GM12878 (cell line): ENCODE data around the gene ADAM19. TPM values are rescaled to one million over a fixed set of nuclear protein-coding genes. Genes with fewer than 3 reads are reported as not detected.
A peak's percentile ranks its signal among the peaks of the same experiment; 100 is the strongest.

Experiments used
- ATAC-seq: fragments of 200-7000 bp; cut with Tn5 transposase; 3 replicates; pipeline ENCODE4 v1.9.1; 2020; ENCODE audit warnings: mild to moderate bottlenecking, moderate library complexity
- BruUV-seq: library from RNA; stranded (reverse); fragments of 400-500 nt; replicated peaks from 2 replicates; lab custom pipeline; 2021; lab: Mats Ljungman, UMichigan
- CTCF ChIA-PET: fragments of 300-600 bp; sonication (Branson Sonifier 250); formaldehyde crosslinking; extraction: SDS; loops from one replicate; lab custom pipeline; 2021; ENCODE audit warnings: inconsistent platforms; lab: Yijun Ruan, JAX
- POLR2A ChIA-PET: fragments of 350-600 bp; formaldehyde crosslinking; extraction: SDS; loops from one replicate; lab custom pipeline; 2021; ENCODE audit warnings: inconsistent platforms; lab: Charles Lee
- RAD21 ChIA-PET: fragments of 300-600 bp; sonication (Branson Sonifier 250); formaldehyde crosslinking; loops from one replicate; lab custom pipeline; 2023; ENCODE audit warnings: antibody characterized with exemption; ENCODE audit not compliant: unreplicated experiment; lab: Charles Lee
- SMC1A ChIA-PET: fragments of 300-600 bp; sonication (Branson Sonifier 250); formaldehyde crosslinking; loops from one replicate; lab custom pipeline; 2023; ENCODE audit not compliant: unreplicated experiment, uncharacterized antibody; lab: Charles Lee
- DNase-seq: peaks from one replicate; pipeline ENCODE4 v3.0.0-alpha.2; 2011; ENCODE audit warnings: low read depth, low spot score
- FAIRE-seq: peaks from 3 replicates; lab custom pipeline; 2011; peaks lifted over from hg19 to GRCh38; lab: Jason Lieb, UNC
- H2AFZ ChIP-seq: 2 replicates; pipeline ENCODE4 v1.6.0; 2011; ENCODE audit warnings: low read depth, low read length, control low read depth; ENCODE audit not compliant: control insufficient read depth
- H3K27ac ChIP-seq: 2 replicates; pipeline ENCODE4 v1.5.1; 2011; ENCODE audit warnings: control low read depth; ENCODE audit not compliant: control insufficient read depth, insufficient read depth
- H3K27me3 ChIP-seq, 2 experiments: replicated peaks in 1 of 2; 2 replicates each; pipeline versions ENCODE4 v1.6.0 to v1.6.1; 2011; ENCODE audit warnings: low read length in 1 of 2; ENCODE audit not compliant: control insufficient read depth in 2 of 2, insufficient read depth in 2 of 2
- H3K36me3 ChIP-seq, 2 experiments: 2 replicates each; pipeline ENCODE4 v1.5.1; 2011; ENCODE audit warnings: low read length in 1 of 2; ENCODE audit not compliant: control insufficient read depth in 2 of 2, insufficient read depth in 2 of 2
- H3K4me1 ChIP-seq: 2 replicates; pipeline ENCODE4 v1.6.1; 2011; ENCODE audit warnings: mild to moderate bottlenecking, low read length, moderate library complexity, mixed read lengths; ENCODE audit not compliant: control insufficient read depth, insufficient read depth
- H3K4me2 ChIP-seq: 2 replicates; pipeline ENCODE4 v1.6.0; 2011; ENCODE audit warnings: control low read depth; ENCODE audit not compliant: control insufficient read depth, insufficient read depth
- H3K4me3 ChIP-seq: fragments of 200-600 bp; sonication (generic); 2 replicates; pipeline ENCODE4 v1.5.1; 2016
- H3K79me2 ChIP-seq: 2 replicates; pipeline ENCODE4 v1.6.0; 2011; ENCODE audit warnings: low read length; ENCODE audit not compliant: control insufficient read depth, insufficient read depth
- H3K9ac ChIP-seq: 2 replicates; pipeline ENCODE4 v1.8.0; 2011; ENCODE audit warnings: low read length, control low read depth, mixed read lengths; ENCODE audit not compliant: control insufficient read depth, insufficient read depth
- H3K9me3 ChIP-seq: replicated peaks from 3 replicates; pipeline ENCODE4 v1.5.1; 2011; ENCODE audit warnings: mild to moderate bottlenecking, low read length; ENCODE audit not compliant: control insufficient read depth, insufficient read depth
- H4K20me1 ChIP-seq: 2 replicates; pipeline ENCODE4 v1.6.0; 2011; ENCODE audit not compliant: control insufficient read depth, insufficient read depth
- BHLHE40 ChIP-seq, 2 experiments: fragments of 450-650 bp in 1 of 2; IDR thresholded peaks; 2 replicates each; pipeline ENCODE4 v1.6.1; 2011 to 2017; ENCODE audit warnings: low read depth in 2 of 2, borderline replicate concordance in 1 of 2, improper control_type of control experiment in 1 of 2, low read length in 1 of 2, mild to moderate bottlenecking in 1 of 2
- CBX5 ChIP-seq: sonication (generic); IDR thresholded peaks from 2 replicates; pipeline ENCODE4 v1.6.1; 2016; ENCODE audit warnings: low read depth, moderate library complexity, mild to moderate bottlenecking, inconsistent platforms
- IKZF2 ChIP-seq, 2 experiments: fragments of 450-650 bp; IDR thresholded peaks; 2 replicates each; pipeline ENCODE4 v1.6.1; 2017; ENCODE audit warnings: mild to moderate bottlenecking in 2 of 2, moderate library complexity in 2 of 2
- IRF3 ChIP-seq: fragments of 450-650 bp; IDR thresholded peaks from 2 replicates; pipeline ENCODE4 v1.6.1; 2014; ENCODE audit warnings: mild to moderate bottlenecking
- IRF5 ChIP-seq: fragments of 450-650 bp; IDR thresholded peaks from 2 replicates; pipeline ENCODE4 v1.6.1; 2017; ENCODE audit warnings: borderline replicate concordance
- KDM1A ChIP-seq: fragments of 200-600 bp; sonication (generic); IDR thresholded peaks from 2 replicates; pipeline ENCODE4 v1.6.1; 2016; ENCODE audit warnings: borderline replicate concordance
- NFYB ChIP-seq: IDR thresholded peaks from 2 replicates; pipeline ENCODE4 v1.6.1; 2011; ENCODE audit warnings: low read depth, mild to moderate bottlenecking, low read length, improper control_type of control experiment, moderate library complexity; ENCODE audit not compliant: insufficient read depth
- SMAD1 ChIP-seq: fragments of 450-650 bp; IDR thresholded peaks from 2 replicates; pipeline ENCODE4 v1.6.1; 2018; ENCODE audit warnings: mild to moderate bottlenecking, low read depth; ENCODE audit not compliant: partially characterized antibody
- SMAD5 ChIP-seq: IDR thresholded peaks from 2 replicates; pipeline ENCODE4 v1.6.1; 2016; ENCODE audit warnings: antibody characterized with exemption, low read depth
- SMARCA5 ChIP-seq: fragments of 450-650 bp; IDR thresholded peaks from 2 replicates; pipeline ENCODE4 v1.6.1; 2017; ENCODE audit warnings: mild to moderate bottlenecking
- SREBF1 ChIP-seq: IDR thresholded peaks from 2 replicates; pipeline ENCODE4 v1.6.1; 2012; ENCODE audit warnings: mild to moderate bottlenecking, low read length
- TCF3 ChIP-seq: IDR thresholded peaks from 2 replicates; pipeline ENCODE4 v1.6.1; 2012; ENCODE audit warnings: low read depth, mild to moderate bottlenecking, low read length, borderline replicate concordance; ENCODE audit not compliant: insufficient read depth
- WRNIP1 ChIP-seq: IDR thresholded peaks from 2 replicates; pipeline ENCODE4 v1.6.1; 2011; ENCODE audit warnings: low read depth, low read length, improper control_type of control experiment, borderline replicate concordance
- WGBS: methylation state at CpG from one replicate; pipeline ENCODE4 v1.1.6; 2016; ENCODE audit warnings: low lambda C conversion rate; ENCODE audit not compliant: insufficient replicate concordance, insufficient coverage; ENCODE audit errors: missing lambda C conversion rate; 5-methylcytosine and 5-hydroxymethylcytosine counted together
- in situ Hi-C: fragments of 300-500 bp; cut with MboI; formaldehyde crosslinking; loops from 9 replicates; pipeline ENCODE4 v1.14.3; 2018; ENCODE audit warnings: mixed read lengths
- intact Hi-C: fragments of 100-400 bp; cut with micrococcal nuclease; formaldehyde crosslinking; loops from one replicate; pipeline ENCODE4 v1.14.2; 2022; ENCODE audit not compliant: unreplicated experiment
- polyA plus RNA-seq, 11 experiments: library from polyadenylated mRNA; depleted of rRNA in 4 of 11; unstranded in 6 of 11; stranded (reverse) in 5 of 11; fragments of >200 nt; fragmentation: Nextera tagmentation in 4 of 11; fragmentation: Illumina TruSeq in 1 of 11; extraction: Ambion mirVana in 4 of 11; extraction: Trizol in 1 of 11; gene quantifications; 1 replicate in 1 of 11; 2 replicates in 10 of 11; pipeline versions ENCODE4 v1.2.1 to v1.2.3, GENCODE V29; 2011 to 2016; ENCODE audit warnings: inconsistent platforms in 2 of 11, missing spikeins in 2 of 11, low read depth in 1 of 11
- total RNA-seq, 4 experiments: library from RNA; depleted of rRNA in 3 of 4; stranded (reverse); fragments of >200 nt in 3 of 4; fragmentation: Illumina TruSeq in 1 of 4; extraction: Trizol in 1 of 4; gene quantifications; 2 replicates each; pipeline versions ENCODE4 v1.2.1 to v1.2.3, GENCODE V29; 2013 to 2021
- TF ChIP-seq, protein P1 (sequence below): fragments of 450-650 bp; IDR thresholded peaks from 2 replicates; pipeline ENCODE4 v1.6.1; 2016; ENCODE audit warnings: mild to moderate bottlenecking
- TF ChIP-seq, protein P2 (sequence below): IDR thresholded peaks from 2 replicates; pipeline ENCODE4 v1.6.1; 2012; ENCODE audit warnings: low read length, inconsistent platforms

Gene ADAM19
- total and polyA plus RNA-seq, 10 of the 15 experiments (the other 5 are each of a cell fraction or from before 2014, with no cell fraction given) = 16.0 to 92.8 (median 44.7) TPM

- TF ChIP-seq, protein P1, sequence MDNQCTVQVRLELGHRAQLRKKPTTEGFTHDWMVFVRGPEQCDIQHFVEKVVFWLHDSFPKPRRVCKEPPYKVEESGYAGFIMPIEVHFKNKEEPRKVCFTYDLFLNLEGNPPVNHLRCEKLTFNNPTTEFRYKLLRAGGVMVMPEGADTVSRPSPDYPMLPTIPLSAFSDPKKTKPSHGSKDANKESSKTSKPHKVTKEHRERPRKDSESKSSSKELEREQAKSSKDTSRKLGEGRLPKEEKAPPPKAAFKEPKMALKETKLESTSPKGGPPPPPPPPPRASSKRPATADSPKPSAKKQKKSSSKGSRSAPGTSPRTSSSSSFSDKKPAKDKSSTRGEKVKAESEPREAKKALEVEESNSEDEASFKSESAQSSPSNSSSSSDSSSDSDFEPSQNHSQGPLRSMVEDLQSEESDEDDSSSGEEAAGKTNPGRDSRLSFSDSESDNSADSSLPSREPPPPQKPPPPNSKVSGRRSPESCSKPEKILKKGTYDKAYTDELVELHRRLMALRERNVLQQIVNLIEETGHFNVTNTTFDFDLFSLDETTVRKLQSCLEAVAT = no peak
- TF ChIP-seq NFYB (no peak), BHLHE40 (IDR thresholded peaks at IDR 0.05; ENCODE audit: borderline replicate concordance in 1 of 2, low read depth in 2 of 2, low read length in 1 of 2) (no peak), SMARCA5 (no peak), IKZF2 (IDR thresholded peaks at IDR 0.05) (no peak)
Measured at GRCh38 chr5:157558041-157558595, 17.5 kb downstream of the ADAM19 start (continued).

GRCh38 chr5:157556615-157557418 is 18.8 kb downstream of the ADAM19 start:
- 29% methylated on average over 8 of the region's 8 CpGs for WGBS
- Histone ChIP-seq H3K9ac (no peak overlapping the region), H3K4me3 (no peak overlapping the region), H3K27ac (no peak overlapping the region), H3K4me2 (no peak overlapping the region; the same call in 1 of the 2 replicates), H3K36me3 (peaks cover 4 to 9% of the 10 kb centered on the region in 2 experiments; a peak in 2 of 4 replicates), H3K9me3 (no peaks in the 10 kb centered on the region; the same call in 2 of the 3 replicates), H3K4me1 (peaks cover 24% of the 10 kb centered on the region), H3K79me2 (peaks cover 5% of the 10 kb centered on the region), H4K20me1 (no peaks in the 10 kb centered on the region), H3K27me3 (no peaks in the 10 kb centered on the region), H2AFZ (no peak overlapping the region)
- intact Hi-C loops = loop anchor here (5.0 kb wide), 1 partner anchor 55 kb away; no protein-coding TSS in a partner anchor
- no TSS peak for BruUV-seq
- DNase-seq (no peak), ATAC-seq (peak; percentile 23), FAIRE-seq (no peak)
- SMC1A ChIA-PET = interaction anchor here (0.8 to 6.1 kb wide), 7 partner anchors 13 to 273 kb away, joined by 3 to 79 read pairs (median 4); no protein-coding TSS in a partner anchor
- in situ Hi-C loops = no loop called here
- RAD21 ChIA-PET = interaction anchor here (1.5 to 2.1 kb wide), 2 partner anchors 10 to 11 kb away, joined by 3 to 5 read pairs; no protein-coding TSS in a partner anchor
- CTCF ChIA-PET = no interaction called here
- POLR2A ChIA-PET = interaction anchor here (3.5 kb wide), 1 partner anchor 11 kb away, joined by 18 read pairs; no protein-coding TSS in a partner anchor
- TF ChIP-seq CBX5 (no peak), SMAD1 (no peak), IRF5 (no peak), KDM1A (no peak), SREBF1 (no peak), TCF3 (no peak), IRF3 (no peak), SMAD5 (no peak), WRNIP1 (no peak)
- TF ChIP-seq, protein P2, sequence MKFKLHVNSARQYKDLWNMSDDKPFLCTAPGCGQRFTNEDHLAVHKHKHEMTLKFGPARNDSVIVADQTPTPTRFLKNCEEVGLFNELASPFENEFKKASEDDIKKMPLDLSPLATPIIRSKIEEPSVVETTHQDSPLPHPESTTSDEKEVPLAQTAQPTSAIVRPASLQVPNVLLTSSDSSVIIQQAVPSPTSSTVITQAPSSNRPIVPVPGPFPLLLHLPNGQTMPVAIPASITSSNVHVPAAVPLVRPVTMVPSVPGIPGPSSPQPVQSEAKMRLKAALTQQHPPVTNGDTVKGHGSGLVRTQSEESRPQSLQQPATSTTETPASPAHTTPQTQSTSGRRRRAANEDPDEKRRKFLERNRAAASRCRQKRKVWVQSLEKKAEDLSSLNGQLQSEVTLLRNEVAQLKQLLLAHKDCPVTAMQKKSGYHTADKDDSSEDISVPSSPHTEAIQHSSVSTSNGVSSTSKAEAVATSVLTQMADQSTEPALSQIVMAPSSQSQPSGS = no peak
